ENCODE measurements around the gene PRXL2C.

DNA sequence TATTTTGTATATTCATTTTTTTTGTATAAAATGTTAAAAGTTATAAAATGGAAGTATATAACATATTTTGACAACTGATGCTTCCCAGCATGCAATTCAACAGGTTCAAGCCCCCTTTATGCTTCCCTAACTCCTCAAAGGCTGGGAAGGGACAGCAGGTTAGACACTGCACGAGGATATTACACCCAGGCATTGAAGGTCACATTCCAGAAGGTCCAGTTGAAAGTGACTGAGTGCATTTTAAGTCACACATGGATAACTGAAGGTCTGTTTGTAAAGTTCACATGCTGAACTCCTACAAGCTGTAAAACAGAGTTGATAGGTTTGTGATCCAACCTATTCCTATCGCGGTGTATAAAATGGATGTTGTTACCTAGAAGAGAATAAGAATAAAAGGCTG, 13.6 kb downstream of the PRXL2C start:
- TF ChIP-seq, protein P1, sequence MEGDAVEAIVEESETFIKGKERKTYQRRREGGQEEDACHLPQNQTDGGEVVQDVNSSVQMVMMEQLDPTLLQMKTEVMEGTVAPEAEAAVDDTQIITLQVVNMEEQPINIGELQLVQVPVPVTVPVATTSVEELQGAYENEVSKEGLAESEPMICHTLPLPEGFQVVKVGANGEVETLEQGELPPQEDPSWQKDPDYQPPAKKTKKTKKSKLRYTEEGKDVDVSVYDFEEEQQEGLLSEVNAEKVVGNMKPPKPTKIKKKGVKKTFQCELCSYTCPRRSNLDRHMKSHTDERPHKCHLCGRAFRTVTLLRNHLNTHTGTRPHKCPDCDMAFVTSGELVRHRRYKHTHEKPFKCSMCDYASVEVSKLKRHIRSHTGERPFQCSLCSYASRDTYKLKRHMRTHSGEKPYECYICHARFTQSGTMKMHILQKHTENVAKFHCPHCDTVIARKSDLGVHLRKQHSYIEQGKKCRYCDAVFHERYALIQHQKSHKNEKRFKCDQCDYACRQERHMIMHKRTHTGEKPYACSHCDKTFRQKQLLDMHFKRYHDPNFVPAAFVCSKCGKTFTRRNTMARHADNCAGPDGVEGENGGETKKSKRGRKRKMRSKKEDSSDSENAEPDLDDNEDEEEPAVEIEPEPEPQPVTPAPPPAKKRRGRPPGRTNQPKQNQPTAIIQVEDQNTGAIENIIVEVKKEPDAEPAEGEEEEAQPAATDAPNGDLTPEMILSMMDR (IDR thresholded peaks at IDR 0.05): no peak
- TF ChIP-seq ZFX (IDR thresholded peaks at IDR 0.05; ENCODE audit: borderline replicate concordance): no peak

All from 22Rv1 (cell line).